OCI-LY1 (cell line): ENCODE results near the gene PDZD2.

Experiments used
- H2AFZ ChIP-seq: fragments of 200-600 bp; sonication (generic), shearing (Covaris generic); 2 replicates; pipeline ENCODE4 v1.6.0; 2014; ENCODE audit warnings: antibody characterized with exemption, mild to moderate bottlenecking, low read length
- H3F3A ChIP-seq: fragments of 200-600 bp; sonication (generic), shearing (Covaris generic); 2 replicates; pipeline ENCODE4 v1.6.0; 2014; ENCODE audit warnings: mild to moderate bottlenecking, antibody characterized with exemption, low read length, moderate library complexity; ENCODE audit not compliant: insufficient read depth
- H3K27ac ChIP-seq: fragments of 200-600 bp; sonication (generic); 2 replicates; pipeline ENCODE4 v1.5.1; 2014; ENCODE audit warnings: low read length, mixed run types, mild to moderate bottlenecking, low read depth; ENCODE audit not compliant: poor library complexity, severe bottlenecking
- H3K27me3 ChIP-seq: fragments of 200-600 bp; sonication (generic); 2 replicates; pipeline ENCODE4 v1.6.0; 2014; ENCODE audit warnings: antibody characterized with exemption, mild to moderate bottlenecking, low read length, moderate library complexity; ENCODE audit not compliant: insufficient read depth
- H3K36me3 ChIP-seq: fragments of 200-600 bp; sonication (generic); 2 replicates; pipeline ENCODE4 v1.6.1; 2014; ENCODE audit warnings: mild to moderate bottlenecking, antibody characterized with exemption, low read length, moderate library complexity, mixed read lengths; ENCODE audit not compliant: insufficient read depth
- H3K4me1 ChIP-seq: fragments of 200-600 bp; sonication (generic); 2 replicates; pipeline ENCODE4 v1.5.1; 2014; ENCODE audit warnings: mild to moderate bottlenecking, low read length, moderate library complexity; ENCODE audit not compliant: insufficient read depth, severe bottlenecking
- H3K4me2 ChIP-seq: fragments of 200-600 bp; sonication (generic), shearing (Covaris generic); 2 replicates; pipeline ENCODE4 v1.6.1; 2014; ENCODE audit warnings: low read length
- H3K4me3 ChIP-seq: fragments of 200-600 bp; sonication (generic); 2 replicates; pipeline ENCODE4 v1.5.1; 2014; ENCODE audit warnings: low read length, low read depth, mild to moderate bottlenecking, mixed read lengths; ENCODE audit not compliant: poor library complexity, severe bottlenecking
- H3K79me2 ChIP-seq: fragments of 200-600 bp; shearing (Covaris generic); 2 replicates; pipeline ENCODE4 v1.6.1; 2016; ENCODE audit warnings: mixed run types, low read length, mixed read lengths; ENCODE audit not compliant: insufficient read depth
- H3K9ac ChIP-seq: fragments of 200-600 bp; sonication (generic), shearing (Covaris generic); 2 replicates; pipeline ENCODE4 v1.6.1; 2014; ENCODE audit warnings: mild to moderate bottlenecking, low read length, mixed read lengths
- H3K9me2 ChIP-seq: fragments of 200-600 bp; sonication (generic), shearing (Covaris generic); 2 replicates; pipeline ENCODE4 v1.6.1; 2014; ENCODE audit warnings: low read depth, mild to moderate bottlenecking, low read length, mixed read lengths
- H3K9me3 ChIP-seq: fragments of 200-600 bp; shearing (Covaris generic); 2 replicates; pipeline ENCODE4 v1.6.1; 2014; ENCODE audit warnings: low read length, mixed read lengths
- H4K20me1 ChIP-seq: fragments of 200-600 bp; sonication (generic), shearing (Covaris generic); 2 replicates; pipeline ENCODE4 v1.6.0; 2016; ENCODE audit warnings: mild to moderate bottlenecking, low read length; ENCODE audit not compliant: insufficient read depth
- EZH2 ChIP-seq: fragments of 200-600 bp; sonication (generic), shearing (Covaris generic); IDR thresholded peaks from 2 replicates; pipeline ENCODE4 v1.8.0; 2017; ENCODE audit warnings: borderline replicate concordance, mixed run types, mild to moderate bottlenecking, antibody characterized with exemption, low read length, moderate library complexity, mixed read lengths
- TF ChIP-seq, protein P1 (sequence below): fragments of 200-600 bp; sonication (generic), shearing (Covaris generic); IDR thresholded peaks from 2 replicates; pipeline ENCODE4 v1.5.1; 2017; ENCODE audit warnings: mild to moderate bottlenecking, antibody characterized with exemption, low read length, moderate library complexity, mixed read lengths

Gene PDZD2

DNA sequence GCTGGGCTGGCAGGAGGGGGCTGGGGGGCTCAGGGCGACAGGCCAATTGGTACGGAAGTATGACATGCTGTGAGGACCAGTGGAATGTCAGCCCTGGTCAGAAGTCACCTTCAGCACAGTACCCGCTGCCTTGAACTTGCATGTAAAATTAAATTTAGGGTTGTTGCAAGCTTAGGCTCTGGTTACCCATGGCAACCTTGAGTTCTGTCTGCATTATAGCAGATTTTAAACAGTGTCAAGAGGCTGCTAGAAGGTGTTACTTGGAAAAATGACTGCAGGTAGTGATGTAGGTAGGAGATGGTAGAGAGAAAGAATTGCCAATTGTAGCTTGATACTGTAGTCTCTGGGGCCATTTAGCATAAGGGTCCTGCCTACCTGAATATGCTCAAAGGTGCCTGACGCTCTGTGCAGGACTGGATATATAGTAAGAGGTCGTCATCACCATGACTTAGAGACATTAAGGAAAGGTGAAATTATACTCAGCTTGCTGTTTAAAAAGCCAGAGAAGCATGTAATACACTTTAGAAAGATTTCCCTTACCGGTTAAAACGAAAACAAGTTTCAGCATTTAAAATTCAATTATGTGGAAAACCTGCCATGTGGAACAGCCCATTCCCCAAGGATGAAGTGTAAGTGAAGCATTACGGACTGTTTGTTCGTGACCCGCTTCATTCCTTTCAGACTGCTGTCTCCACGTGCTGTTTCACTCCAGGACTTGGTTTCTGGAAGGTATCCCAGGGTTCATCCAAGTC is 169.0 kb downstream of the PDZD2 start:
- Histone ChIP-seq H3K27me3 (no peaks in the 10 kb centered on the region), H3K4me2 (no peak overlapping the region), H3F3A (no peaks in the 10 kb centered on the region), H3K9me3 (no peaks in the 10 kb centered on the region), H3K4me1 (no peaks in the 10 kb centered on the region), H3K4me3 (no peak overlapping the region), H3K36me3 (no peaks in the 10 kb centered on the region), H4K20me1 (no peaks in the 10 kb centered on the region), H3K9me2 (no peaks in the 10 kb centered on the region), H3K27ac (no peak overlapping the region), H2AFZ (no peak overlapping the region), H3K9ac (no peak overlapping the region), H3K79me2 (no peaks in the 10 kb centered on the region)
- TF ChIP-seq EZH2 = no peak
- TF ChIP-seq, protein P1, sequence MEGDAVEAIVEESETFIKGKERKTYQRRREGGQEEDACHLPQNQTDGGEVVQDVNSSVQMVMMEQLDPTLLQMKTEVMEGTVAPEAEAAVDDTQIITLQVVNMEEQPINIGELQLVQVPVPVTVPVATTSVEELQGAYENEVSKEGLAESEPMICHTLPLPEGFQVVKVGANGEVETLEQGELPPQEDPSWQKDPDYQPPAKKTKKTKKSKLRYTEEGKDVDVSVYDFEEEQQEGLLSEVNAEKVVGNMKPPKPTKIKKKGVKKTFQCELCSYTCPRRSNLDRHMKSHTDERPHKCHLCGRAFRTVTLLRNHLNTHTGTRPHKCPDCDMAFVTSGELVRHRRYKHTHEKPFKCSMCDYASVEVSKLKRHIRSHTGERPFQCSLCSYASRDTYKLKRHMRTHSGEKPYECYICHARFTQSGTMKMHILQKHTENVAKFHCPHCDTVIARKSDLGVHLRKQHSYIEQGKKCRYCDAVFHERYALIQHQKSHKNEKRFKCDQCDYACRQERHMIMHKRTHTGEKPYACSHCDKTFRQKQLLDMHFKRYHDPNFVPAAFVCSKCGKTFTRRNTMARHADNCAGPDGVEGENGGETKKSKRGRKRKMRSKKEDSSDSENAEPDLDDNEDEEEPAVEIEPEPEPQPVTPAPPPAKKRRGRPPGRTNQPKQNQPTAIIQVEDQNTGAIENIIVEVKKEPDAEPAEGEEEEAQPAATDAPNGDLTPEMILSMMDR = no peak

DNA sequence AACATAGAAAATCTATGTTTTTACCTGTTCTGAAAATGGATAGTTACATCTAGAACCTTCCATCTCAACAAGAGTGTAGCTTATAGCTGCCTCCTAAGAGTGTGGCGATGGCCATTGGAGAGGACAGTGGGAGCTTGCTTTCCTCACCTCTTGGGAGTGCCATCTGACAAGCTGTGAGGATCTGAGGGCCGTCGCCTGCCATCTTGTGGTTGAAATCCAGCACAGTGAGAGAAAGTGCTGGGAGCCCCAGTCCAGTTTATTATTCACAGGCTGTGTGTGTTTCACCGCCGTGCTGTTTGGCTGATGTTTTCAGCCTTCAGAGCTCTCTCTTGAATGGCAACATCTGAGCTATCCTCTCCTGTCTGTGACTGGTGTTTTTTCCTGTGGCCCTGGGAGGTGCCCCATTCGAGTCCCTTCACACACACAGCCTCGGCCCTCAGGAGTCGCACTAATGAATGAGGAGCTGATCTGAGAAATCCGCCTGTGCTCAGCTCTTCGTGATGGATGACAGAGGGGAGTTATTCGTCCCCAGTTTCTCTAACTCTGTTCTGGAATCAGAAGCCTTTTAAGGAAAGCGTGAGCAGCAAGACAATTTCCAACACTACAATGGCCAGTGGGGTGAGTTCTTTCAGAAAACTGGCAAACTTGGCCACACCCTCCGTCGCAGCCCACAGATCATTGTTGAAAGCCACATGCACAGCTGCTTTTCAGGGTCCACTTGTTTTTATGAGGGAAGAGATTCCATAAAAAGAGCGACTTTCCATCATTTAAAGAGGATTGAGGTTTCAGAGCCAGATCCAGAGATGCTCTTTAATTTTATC is 170.3 kb downstream of the PDZD2 start:
- H3K36me3 ChIP-seq = no peaks in the 10 kb centered on the region
- no peak overlapping the region for H3K27ac ChIP-seq
- no peaks in the 10 kb centered on the region for H3K4me1 ChIP-seq
- H3K4me2 ChIP-seq = no peak overlapping the region
- no peak overlapping the region for H2AFZ ChIP-seq
- no peak overlapping the region for H3K4me3 ChIP-seq
- no peaks in the 10 kb centered on the region for H3K27me3 ChIP-seq
- no peaks in the 10 kb centered on the region for H3K9me3 ChIP-seq
- no peaks in the 10 kb centered on the region for H3F3A ChIP-seq
- H3K9me2 ChIP-seq = no peaks in the 10 kb centered on the region
- H3K9ac ChIP-seq = no peak overlapping the region
- no peaks in the 10 kb centered on the region for H4K20me1 ChIP-seq
- no peaks in the 10 kb centered on the region for H3K79me2 ChIP-seq
- TF ChIP-seq, protein P1 = peak; percentile 63
- no peak for TF ChIP-seq EZH2

DNA sequence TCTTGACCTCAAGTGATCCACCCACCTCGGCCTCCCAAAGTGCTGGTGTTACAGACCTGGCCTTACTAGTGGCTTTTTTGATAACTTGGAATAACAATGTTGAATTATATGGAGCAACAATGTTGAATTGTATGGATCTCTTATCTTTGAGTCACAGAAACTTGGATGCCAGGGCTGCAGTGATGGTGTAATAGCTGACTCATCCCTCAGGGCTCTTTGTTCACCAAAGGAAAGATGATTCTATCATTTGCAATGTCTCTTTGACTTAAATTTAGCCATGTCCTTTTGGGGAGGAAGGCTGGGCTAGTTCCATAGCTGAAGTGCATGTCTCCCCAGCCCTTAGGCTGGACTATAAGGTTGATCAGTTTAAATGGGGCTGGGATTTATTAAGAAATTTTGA is 172.3 kb downstream of the PDZD2 start:
- no peaks in the 10 kb centered on the region for H3K27me3 ChIP-seq
- H3K9me3 ChIP-seq = no peaks in the 10 kb centered on the region
- no peak overlapping the region for H3K4me3 ChIP-seq
- no peak overlapping the region for H3K27ac ChIP-seq
- TF ChIP-seq, protein P1 = no peak
- TF ChIP-seq EZH2 = no peak
- no peaks in the 10 kb centered on the region for H3K36me3 ChIP-seq
- H3K4me1 ChIP-seq = no peaks in the 10 kb centered on the region
- no peaks in the 10 kb centered on the region for H3K79me2 ChIP-seq
- H4K20me1 ChIP-seq = no peaks in the 10 kb centered on the region
- no peak overlapping the region for H2AFZ ChIP-seq
- no peaks in the 10 kb centered on the region for H3K9me2 ChIP-seq
- no peaks in the 10 kb centered on the region for H3F3A ChIP-seq
- H3K9ac ChIP-seq = no peak overlapping the region
- H3K4me2 ChIP-seq = no peak overlapping the region
